Skin epidermis (tissue), 12 donors: ENCODE data around the gene GAB2.
"Not testable (repeated sequence)": the region's sequence is repeated elsewhere in the genome, so short reads cannot be mapped to it uniquely, and the experiment has no call there.

Experiments
- H3K27ac ChIP-seq, 21 experiments: fragments of 200-600 bp; sonication (generic) in 11 of 21; one replicate each; pipeline ENCODE4 v1.5.0; 2020; ENCODE audit warnings: mild to moderate bottlenecking in 3 of 21, inconsistent platforms in 2 of 21, moderate library complexity in 2 of 21
- H3K4me3 ChIP-seq, 7 experiments: fragments of 200-600 bp; sonication (generic) in 2 of 7; one replicate each; pipeline ENCODE4 v1.5.0; 2020; ENCODE audit warnings: inconsistent platforms in 2 of 7, mild to moderate bottlenecking in 2 of 7, moderate library complexity in 1 of 7

The GAB2 gene

DNA sequence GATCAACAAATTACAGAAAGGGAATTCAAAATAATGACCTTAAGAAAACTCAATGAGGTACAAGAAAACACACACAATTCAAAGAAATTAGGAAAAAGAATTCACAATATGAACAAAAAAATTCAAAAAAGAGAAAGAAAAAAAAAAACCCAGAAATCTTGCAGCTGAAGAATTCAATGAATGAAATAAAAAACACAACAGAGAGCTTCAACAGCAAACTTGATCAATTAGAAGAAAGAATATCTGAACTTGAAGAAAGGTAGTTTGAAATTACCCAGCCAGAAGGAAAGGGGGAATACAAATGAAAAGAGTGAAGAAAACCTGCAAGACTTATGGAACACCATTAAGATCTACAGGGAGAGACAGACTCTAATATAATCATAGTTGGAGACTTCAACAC is 176.1 kb downstream of the GAB2 start:
- Histone ChIP-seq H3K4me3 (no peak overlapping the region), H3K27ac (no peak overlapping the region)

- H3K27ac ChIP-seq = no peak overlapping the region
- no peak overlapping the region for H3K4me3 ChIP-seq
These were observed 177.8 kb downstream of the GAB2 start for GRCh38 chr11:78239781-78240180.

GRCh38 chr11:78237293-78238046 is 180.2 kb downstream of the GAB2 start:
- Histone ChIP-seq H3K4me3 (no peak overlapping the region), H3K27ac (no peak overlapping the region)

DNA sequence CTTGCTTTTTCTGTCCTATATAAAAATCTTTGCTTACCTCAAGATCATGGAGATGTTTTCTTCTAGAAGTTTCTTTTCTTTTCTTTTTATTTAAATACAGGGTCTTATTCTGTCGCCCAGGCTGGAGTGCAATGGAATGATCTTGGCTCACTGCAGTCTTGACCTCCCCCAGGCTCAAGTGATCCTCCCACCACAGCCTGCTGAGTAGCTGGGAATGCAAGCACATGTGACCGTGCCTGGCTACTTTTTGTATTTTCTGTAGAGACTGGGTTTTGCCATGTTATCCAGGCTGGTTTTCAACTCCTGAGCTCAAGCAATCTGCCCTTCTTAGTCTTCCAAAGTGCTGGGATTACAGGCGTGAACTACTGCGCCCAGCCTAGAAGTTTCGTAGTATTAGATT is 183.6 kb downstream of the GAB2 start:
- no peak overlapping the region for H3K27ac ChIP-seq

GRCh38 chr11:78233046-78233445 is 184.6 kb downstream of the GAB2 start:
- H3K4me3 ChIP-seq, H3K27ac ChIP-seq: not testable (repeated sequence)

More for the DNA sequence above, 183.6 kb downstream of the GAB2 start:
- no peak overlapping the region for H3K4me3 ChIP-seq

- Histone ChIP-seq H3K4me3 (no peak overlapping the region), H3K27ac (no peak overlapping the region)
These were observed 185.6 kb downstream of the GAB2 start for GRCh38 chr11:78231962-78232501.

- H3K27ac ChIP-seq = no peak overlapping the region
- H3K4me3 ChIP-seq = no peak overlapping the region
These were observed 187.3 kb downstream of the GAB2 start for GRCh38 chr11:78230161-78230877.

- Histone ChIP-seq H3K4me3 (no peak overlapping the region), H3K27ac (no peak overlapping the region)
These were observed 188.5 kb downstream of the GAB2 start for GRCh38 chr11:78229106-78229505.

GRCh38 chr11:78228467-78228866 is 189.2 kb downstream of the GAB2 start:
- H3K27ac ChIP-seq = no peak overlapping the region
- no peak overlapping the region for H3K4me3 ChIP-seq

GRCh38 chr11:78227921-78228320 is 189.7 kb downstream of the GAB2 start:
- H3K4me3 ChIP-seq = no peak overlapping the region
- no peak overlapping the region for H3K27ac ChIP-seq

DNA sequence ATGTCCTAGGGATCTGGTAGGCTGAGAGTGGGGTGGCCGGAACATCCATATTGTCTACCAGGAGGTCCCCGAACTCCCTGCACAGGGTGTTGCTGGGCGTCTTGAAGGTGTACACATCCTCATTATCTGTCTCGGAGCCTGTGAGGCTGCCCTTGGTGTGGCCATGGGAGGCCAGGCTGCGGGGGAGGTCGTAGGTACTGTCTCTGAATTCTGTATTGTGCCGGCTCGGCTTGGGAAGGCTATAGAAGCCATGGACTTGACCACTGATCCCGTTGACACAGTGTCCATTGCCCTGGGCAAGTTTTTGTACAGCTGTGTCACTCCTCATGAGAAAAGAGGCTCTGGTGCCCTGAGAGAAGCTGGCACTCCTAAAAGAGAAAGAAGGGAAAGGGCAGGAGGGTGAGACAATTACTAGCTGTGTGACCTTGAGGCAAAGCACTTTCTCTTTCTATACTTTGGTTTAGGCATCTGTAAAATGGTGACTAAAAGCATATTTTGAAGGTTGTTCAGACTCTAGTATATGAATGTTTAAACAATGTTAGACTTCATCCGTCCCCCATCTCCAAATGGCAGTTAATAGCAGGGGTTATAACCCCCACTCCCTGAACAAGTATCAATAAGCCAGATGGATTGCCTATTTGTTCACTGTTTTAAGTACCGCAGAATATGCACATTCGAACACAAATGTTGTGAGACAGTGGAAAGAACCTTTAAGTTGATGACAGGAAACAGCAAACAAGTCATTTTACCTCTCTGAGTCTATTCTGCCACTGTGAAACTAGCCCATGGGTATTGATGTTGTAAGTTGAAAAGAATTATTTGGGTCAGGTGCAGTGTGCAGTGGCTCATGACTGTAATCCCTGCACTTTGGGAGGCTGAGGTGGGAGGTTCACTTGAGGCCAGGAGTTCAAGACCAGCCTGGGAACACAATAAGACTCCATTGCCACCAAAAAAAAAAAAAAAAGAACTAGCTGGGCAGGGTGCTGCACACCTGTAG is 190.6 kb downstream of the GAB2 start:
- Histone ChIP-seq H3K27ac (no peak overlapping the region), H3K4me3 (no peak overlapping the region)

DNA sequence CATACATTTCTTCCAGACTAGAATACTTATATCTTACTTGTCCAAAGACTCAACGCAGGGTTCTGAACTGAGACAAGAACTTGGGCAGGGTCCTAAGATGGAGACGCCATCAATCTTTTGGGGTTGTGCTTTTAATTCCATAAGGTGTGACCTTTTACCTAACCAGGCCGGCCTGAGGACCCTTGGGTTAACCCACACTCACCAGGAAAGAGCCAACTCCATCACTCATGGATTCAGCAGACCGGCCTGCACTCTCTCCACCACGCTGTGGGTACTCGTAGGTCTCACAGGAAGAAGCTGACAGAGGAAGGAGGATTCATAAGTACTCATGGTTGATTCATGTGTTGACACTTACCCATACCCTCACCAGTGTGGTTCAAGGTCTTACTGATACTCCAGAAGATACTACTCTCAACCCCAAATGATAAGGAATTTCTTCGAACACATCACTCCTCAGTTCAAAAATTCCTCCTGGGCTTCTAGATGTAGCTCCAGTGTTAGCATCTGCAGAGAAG is 192.7 kb downstream of the GAB2 start:
- Histone ChIP-seq H3K4me3 (no peak overlapping the region), H3K27ac (no peak overlapping the region)

DNA sequence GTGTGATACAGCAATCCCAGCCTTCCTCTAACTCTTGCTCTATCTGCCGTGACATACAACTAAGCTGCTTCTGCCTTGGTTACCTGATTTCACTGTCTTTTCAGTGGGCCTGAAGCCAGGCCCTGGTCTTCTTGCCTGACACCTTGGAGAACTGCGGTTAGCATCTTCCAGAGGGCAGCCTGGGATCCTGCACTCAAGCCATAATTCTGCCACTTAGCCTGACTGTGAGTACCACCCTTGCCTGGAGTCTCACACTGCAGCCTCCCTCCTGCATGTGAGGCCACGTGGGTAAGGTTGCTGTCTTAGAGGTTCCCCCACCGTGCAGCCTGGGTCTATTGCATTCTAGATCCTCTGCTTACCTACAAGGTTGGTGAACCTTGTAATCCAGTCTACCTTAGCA is 193.1 kb downstream of the GAB2 start:
- no peak overlapping the region for H3K27ac ChIP-seq
- no peak overlapping the region for H3K4me3 ChIP-seq

- no peak overlapping the region for H3K27ac ChIP-seq
- H3K4me3 ChIP-seq = no peak overlapping the region
These were observed 194.2 kb downstream of the GAB2 start for GRCh38 chr11:78223320-78223954.

GRCh38 chr11:78222726-78223125 is 194.9 kb downstream of the GAB2 start:
- not testable (repeated sequence) for H3K27ac ChIP-seq, H3K4me3 ChIP-seq

- Histone ChIP-seq H3K27ac (no peak overlapping the region), H3K4me3 (no peak overlapping the region)
These were observed 196.0 kb downstream of the GAB2 start for GRCh38 chr11:78221396-78222315.

GRCh38 chr11:78220218-78221157 is 197.1 kb downstream of the GAB2 start:
- Histone ChIP-seq H3K4me3 (no peak overlapping the region), H3K27ac (no peak overlapping the region)
